Tibial nerve (tissue), 4 donors: ENCODE results near the gene RNF151. TPM values are rescaled to one million over a fixed set of nuclear protein-coding genes. Genes with fewer than 3 reads are reported as not detected.

Experiments used
- DNase-seq, 2 donors: peaks; one replicate each; pipeline ENCODE4 v3.0.0-alpha.2; 2019; ENCODE audit warnings: low spot score in 2 of 2
- H3K27ac ChIP-seq, 4 donors: fragments of 200-600 bp; sonication (generic) in 3 of 4; one replicate each; pipeline ENCODE4 v1.5.1; 2017 to 2019; ENCODE audit warnings: mild to moderate bottlenecking in 1 of 4
- H3K27me3 ChIP-seq, 2 donors: fragments of 200-600 bp; sonication (generic) in 1 of 2; one replicate each; pipeline versions ENCODE4 v1.5.1 to v1.6.0; 2017 to 2019
- H3K36me3 ChIP-seq, 3 donors: fragments of 200-600 bp; sonication (generic); one replicate each; pipeline ENCODE4 v1.5.1; 2018 to 2019
- H3K4me1 ChIP-seq, 4 donors: fragments of 200-600 bp; sonication (generic) in 3 of 4; one replicate each; pipeline ENCODE4 v1.5.1; 2017 to 2019
- H3K4me3 ChIP-seq, 4 donors: fragments of 200-600 bp; sonication (generic) in 3 of 4; one replicate each; pipeline ENCODE4 v1.5.1; 2017 to 2019; ENCODE audit warnings: mild to moderate bottlenecking in 1 of 4, moderate library complexity in 1 of 4
- H3K9me3 ChIP-seq, 4 donors: fragments of 200-600 bp; sonication (generic) in 3 of 4; one replicate each; pipeline ENCODE4 v1.5.1; 2017 to 2019
- EP300 ChIP-seq, 2 donors: sonication (generic); formaldehyde crosslinking; IDR thresholded peaks; one replicate each; pipeline ENCODE4 v1.6.1; 2017; ENCODE audit warnings: antibody characterized with exemption in 2 of 2, mild to moderate bottlenecking in 1 of 2
- POLR2A ChIP-seq, 2 donors: fragments of 450-650 bp; IDR thresholded peaks; one replicate each; pipeline ENCODE4 v1.6.1; 2017; ENCODE audit warnings: antibody characterized with exemption in 2 of 2, mild to moderate bottlenecking in 2 of 2, moderate library complexity in 2 of 2
- WGBS, 2 donors: methylation state at CpG; one replicate each; pipeline ENCODE4 v1.1.5; 2018; 5-methylcytosine and 5-hydroxymethylcytosine counted together
- total RNA-seq, 4 donors: library from RNA; depleted of rRNA; stranded (reverse); fragments of >200 nt; gene quantifications; one replicate each; pipeline ENCODE4 v1.1.0, GENCODE V29; 2016
- TF ChIP-seq, protein P1 (sequence below), 5 experiments: fragments of 200-600 bp in 3 of 5; fragments of 450-650 bp in 2 of 5; sonication (generic) in 3 of 5; IDR thresholded peaks; one replicate each; pipeline ENCODE4 v1.5.1; 2016 to 2019; ENCODE audit warnings: antibody characterized with exemption in 5 of 5, mild to moderate bottlenecking in 3 of 5, moderate library complexity in 2 of 5

Gene RNF151
- total RNA-seq, 4 donors from 2014 or later: not detected

DNA sequence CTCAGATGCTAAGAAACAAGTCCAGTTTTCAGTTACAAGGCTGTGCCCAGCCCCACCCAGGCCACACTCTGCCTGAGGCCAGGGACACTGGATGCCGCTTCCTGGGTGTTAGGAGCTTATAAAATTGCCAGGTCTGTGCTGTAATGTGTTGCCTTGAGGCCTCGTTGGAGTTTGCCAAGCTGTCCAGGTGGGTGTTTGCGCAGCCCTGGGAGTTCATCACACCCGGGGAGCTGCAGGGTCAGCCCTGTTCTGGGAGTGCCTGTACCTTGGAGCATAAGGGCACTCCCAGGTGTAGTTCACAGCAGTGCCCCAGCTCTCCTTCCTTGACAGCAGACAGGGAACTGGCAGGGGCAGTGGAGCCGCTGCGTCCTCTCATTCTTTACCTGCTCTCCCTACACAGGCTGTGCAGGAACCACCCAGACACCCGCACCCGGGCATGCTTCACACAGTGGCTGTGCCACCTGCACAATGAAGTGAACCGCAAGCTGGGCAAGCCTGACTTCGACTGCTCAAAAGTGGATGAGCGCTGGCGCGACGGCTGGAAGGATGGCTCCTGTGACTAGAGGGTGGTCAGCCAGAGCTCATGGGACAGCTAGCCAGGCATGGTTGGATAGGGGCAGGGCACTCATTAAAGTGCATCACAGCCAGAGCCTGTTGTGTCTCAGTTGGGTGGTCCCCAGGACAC is 19.0 kb downstream of the RNF151 start:
- TF ChIP-seq POLR2A (IDR thresholded peaks at IDR 0.05) (no peak), EP300 (IDR thresholded peaks at IDR 0.05) (no peak)
- TF ChIP-seq, protein P1, sequence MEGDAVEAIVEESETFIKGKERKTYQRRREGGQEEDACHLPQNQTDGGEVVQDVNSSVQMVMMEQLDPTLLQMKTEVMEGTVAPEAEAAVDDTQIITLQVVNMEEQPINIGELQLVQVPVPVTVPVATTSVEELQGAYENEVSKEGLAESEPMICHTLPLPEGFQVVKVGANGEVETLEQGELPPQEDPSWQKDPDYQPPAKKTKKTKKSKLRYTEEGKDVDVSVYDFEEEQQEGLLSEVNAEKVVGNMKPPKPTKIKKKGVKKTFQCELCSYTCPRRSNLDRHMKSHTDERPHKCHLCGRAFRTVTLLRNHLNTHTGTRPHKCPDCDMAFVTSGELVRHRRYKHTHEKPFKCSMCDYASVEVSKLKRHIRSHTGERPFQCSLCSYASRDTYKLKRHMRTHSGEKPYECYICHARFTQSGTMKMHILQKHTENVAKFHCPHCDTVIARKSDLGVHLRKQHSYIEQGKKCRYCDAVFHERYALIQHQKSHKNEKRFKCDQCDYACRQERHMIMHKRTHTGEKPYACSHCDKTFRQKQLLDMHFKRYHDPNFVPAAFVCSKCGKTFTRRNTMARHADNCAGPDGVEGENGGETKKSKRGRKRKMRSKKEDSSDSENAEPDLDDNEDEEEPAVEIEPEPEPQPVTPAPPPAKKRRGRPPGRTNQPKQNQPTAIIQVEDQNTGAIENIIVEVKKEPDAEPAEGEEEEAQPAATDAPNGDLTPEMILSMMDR (IDR thresholded peaks at IDR 0.05): no peak

DNA sequence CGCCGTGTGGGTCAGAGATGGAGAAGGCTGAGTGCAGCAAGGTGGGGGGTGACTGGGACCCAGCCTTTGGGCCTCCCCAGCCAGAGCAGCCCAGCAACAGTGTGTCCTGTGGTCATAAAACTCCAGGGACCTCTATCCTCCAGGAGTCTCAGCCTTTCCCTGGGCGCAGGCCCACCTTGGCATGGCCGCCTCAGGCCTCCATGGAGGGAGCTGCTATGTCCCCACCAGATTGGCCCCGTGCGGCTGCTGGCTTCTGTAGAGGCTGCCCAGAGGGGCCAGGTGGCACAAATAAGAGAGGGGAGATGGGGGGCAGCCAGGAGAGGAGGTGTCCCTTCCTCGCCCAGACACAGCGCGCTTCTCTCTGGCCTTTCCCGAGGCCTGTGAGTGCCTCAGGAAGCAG is 20.5 kb downstream of the RNF151 start:
- Histone ChIP-seq H3K4me1 (peaks cover 0 to 55% (median 30%) of the 10 kb centered on the region in 4 donors), H3K9me3 (no peaks in the 10 kb centered on the region), H3K36me3 (peaks cover 0 to 26% (median 0%) of the 10 kb centered on the region in 3 donors), H3K4me3 (no peak overlapping the region), H3K27me3 (peaks cover 0 to 42% of the 10 kb centered on the region in 2 donors), H3K27ac (no peak overlapping the region)
- 84 to 86% methylated on average over 9 to 10 of the region's 10 CpGs for WGBS, 2 donors
- DNase-seq: no peak
- TF ChIP-seq EP300 (IDR thresholded peaks at IDR 0.05) (no peak), POLR2A (IDR thresholded peaks at IDR 0.05) (no peak)
- TF ChIP-seq, protein P1 (IDR thresholded peaks at IDR 0.05): no peak

More for the DNA sequence above, 19.0 kb downstream of the RNF151 start:
- 93 to 95% methylated on average over 12 of the region's 14 CpGs for WGBS, 2 donors
- H3K9me3 ChIP-seq: no peaks in the 10 kb centered on the region
- peaks cover 0 to 42% of the 10 kb centered on the region in 2 donors for H3K27me3 ChIP-seq
- no peak for DNase-seq
- peak overlapping the region in 1 of 4 donors; percentile 85 for H3K27ac ChIP-seq
- peak overlapping the region in 1 of 4 donors; percentile 94 for H3K4me3 ChIP-seq
- peaks cover 0 to 26% (median 0%) of the 10 kb centered on the region in 3 donors for H3K36me3 ChIP-seq
- peaks cover 0 to 41% (median 20%) of the 10 kb centered on the region in 4 donors for H3K4me1 ChIP-seq

DNA sequence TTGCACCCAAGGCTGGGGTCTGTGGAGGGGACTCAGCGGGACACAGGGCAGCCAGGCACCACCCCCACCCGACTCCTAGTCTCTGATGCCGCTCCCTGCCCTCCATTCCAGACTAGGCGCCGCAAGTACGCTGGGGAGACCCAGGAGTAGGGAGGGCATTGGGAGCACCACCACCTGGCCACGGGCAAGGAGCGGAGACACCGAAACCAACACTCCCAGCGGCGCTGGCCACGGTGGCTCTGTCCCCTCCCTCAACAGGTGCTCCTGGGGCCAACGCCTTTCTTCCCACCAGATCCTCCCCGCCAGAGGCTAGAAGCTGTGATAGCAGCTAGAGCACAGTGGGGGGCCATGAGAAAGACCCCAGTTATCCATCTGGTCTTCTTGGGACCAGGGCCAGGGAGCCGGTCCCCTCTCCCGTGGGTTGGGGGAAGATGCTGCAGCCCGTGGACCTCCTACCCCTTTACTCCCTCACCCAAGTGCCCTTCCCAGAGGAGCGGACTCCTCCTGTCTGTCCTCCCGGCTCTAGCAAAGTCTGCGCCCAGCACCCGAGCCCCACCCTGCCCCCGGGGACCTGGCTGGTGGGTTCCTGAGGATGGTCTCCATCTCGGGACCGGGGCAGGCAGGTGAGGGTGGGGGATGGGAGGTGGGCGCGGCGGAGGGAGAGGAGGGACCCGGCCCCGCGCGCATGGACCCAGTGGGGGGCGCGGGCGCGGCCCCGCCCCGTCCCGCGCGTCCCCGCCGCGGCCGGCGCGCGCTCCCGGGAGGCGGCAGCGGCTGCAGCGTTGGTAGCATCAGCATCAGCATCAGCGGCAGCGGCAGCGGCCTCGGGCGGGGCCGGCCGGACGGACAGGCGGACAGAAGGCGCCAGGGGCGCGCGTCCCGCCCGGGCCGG is 22.8 kb downstream of the RNF151 start, which contains the start of gene SYNGR3:
Gene SYNGR3, plus strand, starts transcription at position 762 of the 892 bp plus-strand sequence. CDS start 133 bp downstream, outside the sequence.
- TF ChIP-seq, protein P1 (IDR thresholded peaks at IDR 0.05): no peak
- no peak for TF ChIP-seq POLR2A (IDR thresholded peaks at IDR 0.05)
- no peak for TF ChIP-seq EP300 (IDR thresholded peaks at IDR 0.05)
- Histone ChIP-seq H3K4me1 (peaks cover 0 to 50% (median 26%) of the 10 kb centered on the region in 4 donors), H3K9me3 (no peaks in the 10 kb centered on the region), H3K27me3 (peaks cover 0 to 47% of the 10 kb centered on the region in 2 donors), H3K36me3 (peaks cover 0 to 26% (median 0%) of the 10 kb centered on the region in 3 donors), H3K27ac (peak within 1 kb of the TSS in 1 of 4 donors; percentile 55), H3K4me3 (peak within 1 kb of the TSS in 2 of 4 donors; percentile 22 to 31)
- no peak for DNase-seq
- 8 to 9% methylated on average over 13 to 48 of the region's 67 CpGs for WGBS, 2 donors

DNA sequence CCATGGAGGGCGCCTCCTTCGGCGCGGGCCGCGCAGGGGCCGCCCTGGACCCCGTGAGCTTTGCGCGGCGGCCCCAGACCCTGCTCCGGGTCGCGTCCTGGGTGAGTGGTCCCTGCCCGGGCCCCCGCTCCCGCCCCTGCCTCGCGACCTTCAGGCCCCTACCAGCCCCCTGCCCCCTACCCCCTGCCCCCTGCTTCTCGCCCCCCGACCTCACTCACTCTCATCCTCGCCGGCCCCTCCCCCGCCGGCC is 23.4 kb downstream of the RNF151 start:
- TF ChIP-seq EP300 (IDR thresholded peaks at IDR 0.05) (no peak), POLR2A (IDR thresholded peaks at IDR 0.05) (no peak)
- TF ChIP-seq, protein P1 (IDR thresholded peaks at IDR 0.05): no peak
- Histone ChIP-seq H3K36me3 (peaks cover 0 to 26% (median 0%) of the 10 kb centered on the region in 3 donors), H3K9me3 (no peaks in the 10 kb centered on the region), H3K4me1 (peaks cover 0 to 44% (median 20%) of the 10 kb centered on the region in 4 donors), H3K27ac (no peak overlapping the region), H3K27me3 (peaks cover 0 to 47% of the 10 kb centered on the region in 2 donors), H3K4me3 (peak overlapping the region in 1 of 4 donors; percentile 22)
- 0% methylated on average over 4 of the region's 25 CpGs for WGBS, 2 donors
- no peak for DNase-seq
